Spinal cord (tissue), 10 donors: ENCODE measurements around the gene PRR30. TPM values are rescaled to one million over a fixed set of nuclear protein-coding genes. Genes with fewer than 3 reads are reported as not detected.
A peak's percentile ranks its signal among the peaks of the same experiment; 100 is the strongest.

Experiments used
- DNase-seq, 6 donors: peaks; one replicate each; pipeline versions ENCODE4 v3.0.0 to v3.0.0-alpha.2; 2013 to 2015; ENCODE audit warnings: low spot score in 6 of 6, low read depth in 4 of 6
- H3K27ac ChIP-seq: one replicate; pipeline ENCODE4 v1.5.1; 2013; ENCODE audit warnings: low read depth, low read length, control low read depth
- H3K27me3 ChIP-seq: one replicate; pipeline ENCODE4 v1.6.1; 2013; ENCODE audit warnings: low read length; ENCODE audit not compliant: control insufficient read depth, insufficient read depth
- H3K36me3 ChIP-seq: one replicate; pipeline ENCODE4 v1.6.1; 2013; ENCODE audit warnings: low read length; ENCODE audit not compliant: control insufficient read depth, insufficient read depth
- H3K4me1 ChIP-seq: one replicate; pipeline ENCODE4 v1.6.1; 2013; ENCODE audit warnings: low read length; ENCODE audit not compliant: control insufficient read depth, insufficient read depth
- H3K4me3 ChIP-seq: one replicate; pipeline ENCODE4 v1.5.1; 2013; ENCODE audit warnings: low read depth, low read length, control low read depth
- H3K9me3 ChIP-seq: one replicate; pipeline ENCODE4 v1.6.1; 2013; ENCODE audit warnings: low read length; ENCODE audit not compliant: control insufficient read depth, insufficient read depth
- WGBS: methylation state at CpG from one replicate; pipeline ENCODE4 v1.1.5; 2013; ENCODE audit warnings: missing lambda C conversion rate; ENCODE audit not compliant: insufficient coverage; 5-methylcytosine and 5-hydroxymethylcytosine counted together
- polyA plus RNA-seq, 2 donors: library from polyadenylated mRNA; unstranded; fragments of 120-200 nt; gene quantifications; one replicate each; pipeline ENCODE4 v1.2.1, GENCODE V29; 2013; ENCODE audit not compliant: insufficient read length in 2 of 2
- total RNA-seq, 2 donors: library from RNA; depleted of rRNA in 1 of 2; stranded (reverse); fragments of 120-200 nt in 1 of 2; fragments of >200 nt in 1 of 2; gene quantifications; one replicate each; pipeline versions ENCODE4 v1.2.3 to v1.2.4, GENCODE V29; 2013 to 2014
- donor health status: healthy.

Gene PRR30
- total and polyA plus RNA-seq, 4 donors, result not detected

DNA sequence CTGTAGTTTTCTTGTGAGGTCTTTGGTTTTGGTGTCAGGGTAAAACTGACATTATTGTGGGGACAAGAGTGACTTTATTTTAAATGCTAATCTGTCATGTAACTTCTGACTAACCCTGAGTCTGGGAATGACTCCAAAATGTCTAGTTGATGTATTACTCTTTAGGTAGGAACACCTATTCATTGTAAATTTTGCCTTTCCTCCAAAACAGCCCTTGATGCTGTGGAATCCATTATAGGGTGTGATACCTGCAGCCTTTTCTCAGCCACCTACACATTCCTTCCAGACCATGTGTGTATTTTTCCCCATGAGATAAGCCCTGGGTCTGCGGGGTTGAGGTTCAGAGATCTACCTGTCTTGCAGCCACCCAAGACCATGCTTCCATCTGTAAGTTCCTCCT, 4.1 kb upstream of the PRR30 start:
- WGBS, result 100% methylated on average over 1 of the region's 1 CpG

DNA sequence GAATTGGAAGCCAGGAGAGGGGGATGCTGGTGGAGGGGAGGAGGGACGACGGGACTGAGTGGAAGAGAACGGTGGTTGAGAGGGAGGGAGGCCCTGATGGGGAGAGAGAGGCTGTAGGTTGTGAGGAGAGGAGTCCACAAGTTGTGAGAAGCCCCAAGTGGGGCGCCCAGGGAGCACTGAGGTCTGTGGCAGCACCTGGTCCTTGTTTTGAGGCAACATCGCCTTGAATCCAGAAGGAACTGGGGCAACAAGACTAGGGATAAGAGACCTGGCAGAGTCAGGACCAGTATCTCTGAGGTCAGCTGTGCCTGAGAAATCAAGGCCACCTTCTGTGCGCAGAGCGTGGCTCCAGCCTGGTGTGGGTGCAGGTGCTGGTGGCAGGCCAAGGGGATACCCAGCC, 1.1 kb downstream of the PRR30 start:
- Histone ChIP-seq H3K9me3 (no peaks in the 10 kb centered on the region), H3K4me1 (peaks cover 15% of the 10 kb centered on the region), H3K27me3 (no peaks in the 10 kb centered on the region), H3K4me3 (no peak overlapping the region), H3K27ac (no peak overlapping the region), H3K36me3 (no peaks in the 10 kb centered on the region)
- no peak for DNase-seq
- WGBS, result 80% methylated on average over 7 of the region's 7 CpGs

More for the DNA sequence above, 4.1 kb upstream of the PRR30 start:
- H3K27me3 ChIP-seq, result no peaks in the 10 kb centered on the region
- H3K9me3 ChIP-seq, result no peaks in the 10 kb centered on the region
- DNase-seq, result no peak
- H3K4me1 ChIP-seq, result no peaks in the 10 kb centered on the region
- no peak overlapping the region for H3K4me3 ChIP-seq
- no peak overlapping the region for H3K27ac ChIP-seq
- H3K36me3 ChIP-seq, result no peaks in the 10 kb centered on the region

DNA sequence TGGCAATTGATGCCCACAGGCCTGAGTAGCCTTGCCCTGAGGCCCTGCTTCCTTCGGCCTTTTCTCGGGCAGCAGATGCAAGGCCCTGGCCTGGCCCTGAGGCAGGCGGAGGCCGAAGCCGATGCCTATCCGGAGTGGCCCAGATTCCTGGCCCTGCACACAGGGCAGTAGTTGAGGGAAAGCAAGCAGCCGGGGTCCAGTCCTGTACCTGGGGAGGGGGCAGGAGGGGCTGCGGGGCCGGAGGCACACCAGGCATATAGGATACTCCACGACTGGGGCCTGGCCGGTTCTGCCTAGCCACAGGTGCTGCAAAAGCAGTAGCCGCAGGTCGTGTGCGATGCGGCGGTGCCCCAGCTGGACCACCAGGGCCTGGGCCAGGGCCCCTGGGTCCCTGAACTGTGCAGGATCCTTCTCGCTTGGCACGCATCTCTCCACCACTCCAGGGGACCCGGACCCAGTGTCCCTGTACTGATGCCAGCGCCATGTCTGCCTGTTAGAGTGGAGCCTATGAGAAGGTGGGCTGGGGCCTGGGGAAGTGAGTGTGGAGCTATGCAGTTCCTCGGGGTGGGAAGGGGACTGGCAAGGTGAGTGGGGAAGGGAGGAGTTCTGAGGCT, 1.8 kb downstream of the PRR30 start:
- 90% methylated on average over 15 of the region's 21 CpGs for WGBS

DNA sequence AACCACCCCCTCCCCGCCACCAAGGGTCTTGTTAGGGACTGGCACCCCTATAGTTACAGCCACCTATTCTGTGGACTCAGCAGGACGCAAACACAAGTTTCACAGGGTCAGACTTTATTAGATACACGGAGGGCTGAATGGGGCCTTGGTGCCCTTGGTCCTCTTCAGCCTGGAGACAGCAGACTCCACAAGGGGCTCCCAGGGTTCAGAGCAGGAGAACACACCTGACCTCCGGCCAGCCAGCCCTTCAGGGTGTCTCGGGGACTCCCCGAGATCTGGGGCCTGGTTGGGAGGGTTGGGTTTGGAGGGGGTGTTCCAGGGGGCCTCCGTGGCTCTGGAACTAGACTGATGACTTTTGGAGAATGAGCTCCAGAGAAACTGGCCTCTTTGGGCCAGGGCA, 2.5 kb downstream of the PRR30 start:
- no peaks in the 10 kb centered on the region for H3K9me3 ChIP-seq
- 88% methylated on average over 7 of the region's 7 CpGs for WGBS
- peaks cover 12% of the 10 kb centered on the region for H3K36me3 ChIP-seq
- no peak overlapping the region for H3K4me3 ChIP-seq
- peaks cover 28% of the 10 kb centered on the region for H3K4me1 ChIP-seq
- DNase-seq, result no peak
- no peak overlapping the region for H3K27ac ChIP-seq
- no peaks in the 10 kb centered on the region for H3K27me3 ChIP-seq

More for the DNA sequence above, 1.8 kb downstream of the PRR30 start:
- H3K4me1 ChIP-seq, result peaks cover 22% of the 10 kb centered on the region
- DNase-seq, result no peak
- H3K9me3 ChIP-seq, result no peaks in the 10 kb centered on the region
- H3K27ac ChIP-seq, result no peak overlapping the region
- H3K36me3 ChIP-seq, result peaks cover 5% of the 10 kb centered on the region
- H3K27me3 ChIP-seq, result no peaks in the 10 kb centered on the region
- no peak overlapping the region for H3K4me3 ChIP-seq

DNA sequence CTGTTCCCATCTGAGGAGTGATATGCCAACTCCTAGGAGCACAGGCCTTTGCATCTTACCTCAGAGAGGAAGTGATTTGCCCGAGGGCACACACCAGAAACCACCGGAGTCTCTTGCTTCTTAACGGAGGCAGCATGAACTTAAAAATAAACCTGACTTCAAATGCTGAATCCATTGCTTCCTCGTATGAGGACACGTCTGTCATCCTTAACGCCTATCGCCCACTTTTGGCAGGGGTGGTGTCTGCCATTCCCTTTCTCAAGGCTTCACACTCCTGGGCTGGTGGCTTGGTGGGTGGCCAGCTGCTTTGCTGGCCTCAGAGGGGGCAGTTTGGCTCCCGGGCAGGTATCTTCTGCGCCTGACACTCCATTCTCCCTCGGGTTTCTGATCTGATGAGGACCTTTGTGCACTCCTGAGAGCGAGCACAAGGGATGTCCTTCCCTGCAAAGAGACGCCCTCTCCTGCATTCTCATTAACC, 3.7 kb downstream of the PRR30 start:
- Histone ChIP-seq H3K4me1 (peaks cover 28% of the 10 kb centered on the region), H3K4me3 (no peak overlapping the region)

DNA sequence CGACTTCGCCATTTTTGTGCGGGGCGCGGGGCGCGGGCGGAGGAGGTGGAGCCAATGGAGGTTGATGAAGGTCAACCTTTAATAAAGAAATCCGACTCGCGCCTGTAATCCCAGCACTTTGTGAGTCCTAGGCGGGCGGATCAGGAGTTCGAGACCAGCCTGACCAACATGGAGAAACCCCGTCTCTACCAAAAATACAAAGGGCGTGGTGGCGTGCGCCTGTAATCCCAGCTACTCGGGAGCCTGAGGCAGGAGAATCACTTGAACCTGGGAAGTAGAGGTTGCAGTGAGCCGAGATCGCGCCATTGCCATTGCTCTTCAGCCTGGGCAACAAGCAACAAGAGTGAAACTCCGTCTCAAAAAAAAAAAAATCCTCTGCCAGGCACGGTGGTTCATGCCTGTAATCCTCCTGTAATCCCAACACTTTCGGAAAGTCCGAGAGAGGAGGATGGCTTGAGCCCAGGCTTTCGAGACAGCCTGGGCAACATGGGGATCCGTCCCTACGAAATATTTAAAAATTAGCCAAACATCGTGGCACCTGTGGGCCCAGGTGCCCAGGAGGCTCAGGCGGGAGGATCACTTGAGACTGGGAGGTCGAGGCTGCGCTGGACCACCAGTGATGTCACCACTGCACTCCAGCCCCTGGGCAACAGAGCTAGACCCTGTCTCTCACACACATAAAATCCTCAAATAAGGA, 4.3 kb downstream of the PRR30 start:
- no peaks in the 10 kb centered on the region for H3K9me3 ChIP-seq
- 54% methylated on average over 33 of the region's 33 CpGs for WGBS

More for the DNA sequence above, 3.7 kb downstream of the PRR30 start:
- no peaks in the 10 kb centered on the region for H3K27me3 ChIP-seq
- no peak overlapping the region for H3K27ac ChIP-seq
- H3K9me3 ChIP-seq, result no peaks in the 10 kb centered on the region
- WGBS, result 94% methylated on average over 12 of the region's 12 CpGs
- DNase-seq, result no peak
- H3K36me3 ChIP-seq, result peaks cover 24% of the 10 kb centered on the region

DNA sequence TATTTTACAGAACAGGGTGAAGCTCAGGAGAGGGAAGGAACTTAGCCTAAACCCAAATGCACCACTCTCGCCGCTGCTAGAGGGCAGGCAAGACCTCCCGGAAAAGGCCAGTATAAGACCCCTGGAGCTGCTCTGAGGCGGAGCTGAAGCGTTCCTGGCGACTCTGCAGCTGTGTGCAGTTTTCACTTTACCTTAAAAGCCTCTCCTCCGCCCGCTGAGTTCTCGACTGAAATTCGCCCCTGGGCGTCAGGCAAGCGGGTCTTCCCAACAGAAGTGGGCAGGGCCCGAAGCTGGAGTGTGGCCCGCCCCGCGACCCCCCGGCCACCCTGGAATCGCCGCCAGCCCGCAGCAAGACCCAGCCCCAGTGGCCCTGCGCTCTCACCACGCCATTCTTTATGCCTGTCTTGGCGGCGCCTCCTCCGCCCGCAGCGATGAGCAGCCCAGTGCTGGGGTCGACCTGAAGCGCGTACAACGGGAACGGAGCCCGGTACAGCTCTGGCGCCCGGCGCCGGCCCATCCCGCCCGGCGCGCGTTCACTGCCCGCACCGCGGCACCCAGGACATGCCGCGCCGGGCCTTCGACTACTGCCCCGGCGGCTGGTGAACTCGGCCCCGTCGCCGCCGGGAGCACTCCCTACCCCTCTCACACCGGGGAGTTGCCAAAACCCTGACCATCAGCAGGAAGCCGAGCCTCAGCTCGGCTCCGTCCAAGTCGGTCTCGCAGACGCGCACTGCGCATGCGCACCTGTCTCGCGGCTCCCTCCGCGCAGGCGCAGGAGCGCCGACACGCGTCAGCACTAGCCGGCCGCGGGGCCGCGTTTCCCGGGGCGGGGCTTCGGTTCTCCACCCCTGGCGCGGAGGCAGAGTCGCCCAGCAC, 5.1 kb downstream of the PRR30 start, which contains the start of gene PREB:
PREB (minus strand) TSS at position 732 of the 876 bp plus-strand sequence; CDS start at position 517, 215 bp downstream.
- WGBS, result under 1% methylated on average over 86 of the region's 86 CpGs
- H3K27ac ChIP-seq, result peak within 1 kb of the TSS; percentile 83
- no peaks in the 10 kb centered on the region for H3K27me3 ChIP-seq
- H3K9me3 ChIP-seq, result no peaks in the 10 kb centered on the region
- H3K36me3 ChIP-seq, result peaks cover 38% of the 10 kb centered on the region
- peaks cover 28% of the 10 kb centered on the region for H3K4me1 ChIP-seq
- peak within 1 kb of the TSS; percentile 85 for H3K4me3 ChIP-seq
- DNase-seq, result peak; percentile 93 to 99 (median 96)

More for the DNA sequence above, 4.3 kb downstream of the PRR30 start:
- Histone ChIP-seq H3K4me3 (peak overlapping the region; percentile 85), H3K27ac (peak overlapping the region; percentile 83), H3K27me3 (no peaks in the 10 kb centered on the region), H3K36me3 (peaks cover 30% of the 10 kb centered on the region), H3K4me1 (peaks cover 28% of the 10 kb centered on the region)
- DNase-seq, result no peak

DNA sequence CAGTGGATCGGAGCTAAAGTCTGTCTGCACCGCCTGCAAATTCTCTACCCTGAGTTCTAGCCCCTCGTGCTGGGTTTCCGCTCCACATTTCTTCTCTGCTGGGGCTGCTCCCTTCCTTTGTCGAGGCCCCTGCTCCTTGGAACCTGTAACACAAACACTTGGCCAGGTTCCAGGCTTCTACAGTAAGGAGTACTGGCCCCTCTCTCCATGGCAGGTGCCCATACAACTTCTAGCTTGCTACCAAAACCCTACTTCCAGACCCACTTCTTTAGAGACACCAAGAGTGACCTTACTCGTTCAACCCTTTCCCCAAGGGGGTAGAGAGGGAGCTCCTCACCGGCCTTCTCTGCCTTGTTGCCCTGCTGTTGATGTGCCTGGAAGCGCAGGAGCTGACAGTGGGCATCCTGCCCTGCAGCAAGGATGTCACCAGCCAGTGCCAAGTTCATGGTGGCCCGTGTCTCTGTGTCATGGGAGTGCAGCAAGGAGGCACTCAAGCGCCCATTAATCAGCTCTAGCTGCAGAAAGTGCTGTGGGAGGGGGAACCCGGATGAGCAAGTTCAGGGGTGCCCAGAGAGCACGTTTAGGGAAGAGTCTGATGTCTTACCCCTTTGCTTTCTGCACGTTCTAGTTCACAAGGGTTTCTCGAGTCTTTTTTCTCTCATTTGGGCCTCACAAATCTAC, 5.9 kb downstream of the PRR30 start:
- H3K36me3 ChIP-seq, result peaks cover 41% of the 10 kb centered on the region

DNA sequence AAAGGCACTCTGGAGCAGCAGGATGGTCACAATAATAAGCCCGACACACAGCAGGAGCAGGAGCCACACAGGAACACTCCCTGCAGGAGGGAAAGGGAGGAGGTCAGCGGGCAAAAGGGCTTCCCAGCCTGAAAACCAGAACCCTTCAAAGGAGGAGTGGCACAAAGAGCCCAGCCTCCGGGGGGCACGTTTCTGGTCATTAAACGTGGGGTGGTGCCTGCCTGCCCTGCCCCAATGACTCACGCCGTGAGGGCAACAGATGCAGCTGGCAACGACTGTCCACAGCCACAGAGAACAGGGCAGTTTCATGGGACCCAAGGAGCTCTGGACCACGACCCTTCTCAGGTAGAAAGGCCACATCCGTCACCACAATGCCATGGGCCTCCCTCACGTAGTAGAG, 7.8 kb downstream of the PRR30 start:
- Histone ChIP-seq H3K4me3 (no peak overlapping the region), H3K9me3 (no peaks in the 10 kb centered on the region), H3K4me1 (peaks cover 28% of the 10 kb centered on the region), H3K36me3 (peaks cover 45% of the 10 kb centered on the region), H3K27me3 (no peaks in the 10 kb centered on the region), H3K27ac (no peak overlapping the region)
- 92% methylated on average over 10 of the region's 11 CpGs for WGBS
- DNase-seq, result no peak

More for the DNA sequence above, 5.9 kb downstream of the PRR30 start:
- no peaks in the 10 kb centered on the region for H3K9me3 ChIP-seq
- H3K4me3 ChIP-seq, result peak overlapping the region; percentile 85
- no peak for DNase-seq
- WGBS, result 42% methylated on average over 11 of the region's 14 CpGs
- no peaks in the 10 kb centered on the region for H3K27me3 ChIP-seq
- peaks cover 28% of the 10 kb centered on the region for H3K4me1 ChIP-seq
- no peak overlapping the region for H3K27ac ChIP-seq
